ENCODE measurements around the gene ZFAND6.
"Not testable (repeated sequence)": the region's sequence is repeated elsewhere in the genome, so short reads cannot be mapped to it uniquely, and the experiment has no call there.

Gene ZFAND6

DNA sequence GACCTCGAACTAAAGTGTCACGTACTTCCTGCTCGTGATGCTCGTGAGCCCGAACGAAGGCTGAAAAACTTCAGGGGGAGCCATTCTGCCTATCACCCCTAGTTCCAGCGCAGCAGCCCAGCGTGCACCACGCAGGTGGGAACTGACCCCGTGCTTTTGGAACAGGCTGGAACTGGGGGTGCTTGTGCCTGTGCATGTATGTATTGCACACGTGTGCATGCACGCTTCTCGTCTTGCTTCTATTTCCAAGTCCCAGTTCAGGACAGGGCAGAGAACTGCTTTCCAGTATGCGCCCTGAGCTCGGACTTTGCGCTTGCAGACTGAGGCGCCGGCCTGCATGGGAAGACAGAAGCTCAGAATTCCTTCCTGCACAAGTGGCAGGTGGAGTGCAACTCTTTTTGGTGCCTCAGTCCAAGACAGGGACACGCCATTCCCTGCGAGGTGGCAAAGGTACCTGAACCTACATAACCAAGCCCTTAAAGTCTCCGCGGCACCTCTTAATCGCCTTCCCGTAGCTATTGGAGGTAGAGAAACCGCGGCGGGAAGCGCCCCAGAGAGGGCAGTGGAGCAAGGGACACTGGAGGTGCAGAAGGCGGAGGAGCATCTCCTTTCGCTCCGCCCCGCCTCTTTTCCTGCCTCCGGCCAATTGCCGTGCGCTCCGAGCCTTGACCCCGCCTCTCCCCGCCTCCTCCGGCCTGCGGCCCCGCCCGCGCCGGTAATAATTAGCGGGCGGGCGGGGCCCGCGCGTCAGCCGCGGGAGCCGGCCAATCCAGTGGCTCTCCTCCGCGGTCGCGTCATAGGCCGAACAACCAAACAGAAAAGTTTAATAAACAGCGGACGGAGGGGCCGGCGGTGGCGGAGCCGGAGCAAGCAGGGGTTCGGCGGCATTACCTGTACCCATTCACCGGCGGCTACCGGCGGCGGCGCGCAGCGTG lies at the start of gene ZFAND6:
ZFAND6 (plus strand) TSS at position 826 of the 935 bp plus-strand sequence. CDS start 60,669 bp downstream, outside the sequence.
- in situ Hi-C loops (cut with MboI; ENCODE audit: low sequenced_read_pairs) = no loop called here

DNA sequence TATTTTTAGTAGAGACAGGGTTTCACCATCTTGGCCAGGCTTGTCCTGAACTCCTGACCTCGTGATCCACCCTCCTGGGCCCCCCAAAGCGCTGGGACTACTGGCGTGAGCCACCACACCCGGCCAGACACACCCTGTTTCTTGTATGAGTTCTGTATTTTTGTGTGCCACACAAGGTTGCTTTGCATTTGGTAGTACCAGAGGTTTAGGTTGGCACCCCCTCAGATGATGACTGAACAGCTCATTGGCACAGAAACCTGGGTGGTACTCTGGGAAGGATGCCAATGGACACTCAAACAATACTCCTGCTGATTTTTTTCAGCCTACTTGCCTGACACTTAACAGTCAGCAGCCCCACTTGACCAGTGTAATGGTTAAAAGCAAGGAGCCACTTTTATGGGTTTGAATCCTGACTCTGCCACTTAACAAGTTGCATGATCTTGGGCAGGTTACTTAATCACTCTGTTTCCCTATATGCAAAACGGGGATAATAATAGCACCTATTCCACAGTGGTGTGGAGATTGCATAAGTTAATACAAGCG lies 49.3 kb upstream of the ZFAND6 start:
- in situ Hi-C loops (cut with MboI; ENCODE audit: low sequenced_read_pairs) = no loop called here

DNA sequence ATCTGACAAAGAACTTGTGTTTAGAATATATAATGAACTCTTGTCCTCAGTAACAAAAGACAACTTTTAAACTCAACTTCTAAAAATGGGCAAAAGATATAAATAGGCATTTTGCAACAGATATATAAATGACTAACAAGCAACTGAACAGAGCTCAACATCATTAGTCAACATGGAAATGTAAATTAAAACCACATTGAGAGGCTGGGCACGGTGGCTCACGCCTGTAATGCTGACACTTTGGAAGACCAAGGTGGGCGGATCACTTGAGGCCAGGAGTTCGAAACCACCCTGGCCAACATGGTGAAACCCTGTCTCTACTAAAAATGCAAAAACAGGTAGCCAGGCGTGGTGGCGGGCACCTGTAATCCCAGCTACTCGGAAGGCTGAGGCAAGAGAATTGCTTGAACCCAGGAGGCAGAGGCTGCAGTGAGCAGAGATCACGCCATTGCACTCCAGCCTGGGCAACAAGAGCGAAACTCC lies 48.4 kb upstream of the ZFAND6 start:
- in situ Hi-C loops (cut with MboI; ENCODE audit: low sequenced_read_pairs) = not testable (repeated sequence)

DNA sequence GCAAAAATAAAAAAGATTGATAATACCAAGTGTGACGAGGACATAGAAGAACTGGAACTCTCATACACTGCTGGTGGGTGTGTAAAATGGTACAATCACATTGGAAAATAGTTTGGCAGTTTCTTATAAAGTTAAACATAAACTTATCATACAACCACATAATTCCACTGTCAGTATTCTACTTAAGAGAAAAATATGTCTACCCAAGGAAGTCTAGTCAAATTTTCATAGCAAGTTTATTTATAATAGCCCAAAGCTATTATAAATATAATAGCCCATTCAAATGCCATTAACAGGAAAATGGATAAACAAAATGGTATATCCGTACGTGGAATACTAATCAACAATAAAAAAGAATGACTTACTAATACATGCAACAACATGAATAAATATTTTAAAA lies 47.9 kb upstream of the ZFAND6 start:
- in situ Hi-C loops (cut with MboI; ENCODE audit: low sequenced_read_pairs) = no loop called here

DNA sequence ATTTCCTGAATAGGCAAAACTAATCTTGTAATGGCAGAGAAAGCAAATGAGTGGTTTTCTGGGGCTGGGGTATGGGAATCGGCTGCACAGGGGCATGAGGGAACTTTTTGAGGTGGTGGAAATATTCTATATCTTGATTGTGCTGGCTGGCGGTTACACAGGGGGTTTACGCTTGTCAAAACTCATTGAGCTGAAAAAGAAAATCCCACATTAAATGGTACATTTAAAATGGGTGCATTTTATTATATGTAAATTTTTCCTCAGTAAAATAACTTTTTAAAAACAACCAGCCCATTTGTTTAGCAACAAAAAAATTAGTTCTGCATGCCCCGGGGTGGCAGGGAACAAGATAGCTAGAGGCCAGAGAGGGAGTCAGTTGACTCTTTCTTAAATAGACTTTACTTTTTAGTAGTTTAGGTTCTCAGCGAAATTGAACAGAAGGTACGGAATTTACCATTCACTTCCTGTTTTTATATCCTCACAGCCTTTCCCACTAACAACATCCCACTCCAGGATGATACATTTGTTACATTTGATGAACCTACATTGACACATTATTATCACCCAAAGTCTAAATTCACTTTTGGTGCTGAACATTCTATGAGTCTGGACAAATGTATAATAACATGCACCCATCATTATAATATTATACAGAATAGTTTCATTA lies 47.3 kb upstream of the ZFAND6 start:
- in situ Hi-C loops (cut with MboI; ENCODE audit: low sequenced_read_pairs) = no loop called here

DNA sequence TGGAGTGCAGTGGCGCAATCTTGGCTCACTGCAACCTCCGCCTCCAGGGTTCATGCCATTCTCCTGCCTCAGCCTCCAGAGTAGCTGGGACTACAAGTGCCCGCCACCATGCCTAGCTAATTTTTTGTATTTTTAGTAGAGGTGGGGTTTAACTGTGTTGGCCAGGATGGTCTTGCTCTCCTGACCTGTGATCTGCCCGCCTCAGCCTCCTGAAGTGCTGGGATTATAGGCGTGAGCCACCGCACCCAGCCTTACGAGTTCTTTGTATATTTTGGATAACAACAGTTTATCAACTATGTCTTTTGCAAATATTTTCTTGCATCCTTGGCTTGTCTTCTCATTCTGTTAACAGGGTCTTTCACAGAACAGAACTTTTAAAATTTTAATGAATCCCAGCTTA lies 45.3 kb upstream of the ZFAND6 start:
- in situ Hi-C loops (cut with MboI; ENCODE audit: low sequenced_read_pairs) = not testable (repeated sequence)

DNA sequence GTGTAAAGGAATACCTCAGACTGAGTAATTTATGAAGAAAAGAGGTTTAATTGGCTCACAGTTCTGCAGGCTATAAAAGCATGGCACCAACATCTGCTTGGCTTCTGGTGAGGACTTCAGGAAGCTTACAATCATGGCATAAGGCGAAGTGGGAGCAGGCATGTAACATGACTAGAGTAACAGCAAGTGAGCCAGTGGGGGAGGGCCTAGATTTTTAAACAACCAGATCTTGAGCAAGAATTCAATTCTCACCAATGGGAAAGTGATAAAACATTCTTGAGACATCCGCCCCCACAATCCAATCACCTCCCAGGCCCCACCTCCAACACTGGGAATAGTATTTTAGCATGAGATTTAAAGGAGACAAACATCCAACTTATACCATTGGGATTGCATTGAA lies 44.3 kb upstream of the ZFAND6 start:
- in situ Hi-C loops (cut with MboI; ENCODE audit: low sequenced_read_pairs) = no loop called here

DNA sequence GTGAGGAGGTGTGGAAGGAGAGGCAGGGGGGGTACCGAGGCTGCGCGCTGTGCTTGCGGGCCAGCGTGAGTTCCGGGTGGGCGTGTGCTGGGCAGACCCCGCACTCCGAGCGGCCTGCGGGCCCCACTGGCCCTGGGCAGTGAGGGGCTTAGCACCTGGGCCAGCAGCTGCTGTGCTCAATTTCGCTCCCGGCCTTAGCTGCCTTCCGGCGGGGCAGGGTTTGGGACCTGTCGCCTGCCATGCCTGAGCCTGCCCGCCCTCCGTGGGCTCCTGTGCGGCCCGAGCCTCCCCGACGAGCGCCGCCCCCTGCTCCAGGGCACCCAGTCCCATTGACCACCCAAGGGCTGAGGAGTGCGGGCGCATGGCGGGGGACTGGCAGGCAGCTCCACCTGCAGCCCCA lies 43.0 kb upstream of the ZFAND6 start:
- in situ Hi-C loops (cut with MboI; ENCODE audit: low sequenced_read_pairs) = not testable (repeated sequence)

DNA sequence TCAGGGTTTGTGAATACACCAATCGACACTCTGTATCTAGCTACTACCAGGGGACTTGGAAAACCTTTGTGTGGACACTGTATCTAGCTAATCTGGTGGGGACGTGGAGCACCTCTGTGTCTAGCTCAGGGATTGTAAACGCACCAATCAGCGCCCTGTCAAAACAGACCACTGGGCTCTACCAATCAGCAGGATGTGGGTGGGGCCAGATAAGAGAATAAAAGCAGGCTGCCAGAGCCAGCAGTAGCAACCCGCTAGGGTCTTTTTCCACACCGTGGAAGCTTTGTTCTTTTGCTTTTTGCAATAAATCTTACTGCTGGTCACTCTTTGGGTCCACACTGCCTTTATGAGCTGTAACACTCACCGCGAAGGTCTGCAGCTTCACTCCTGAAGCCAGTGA lies 42.3 kb upstream of the ZFAND6 start:
- in situ Hi-C loops (cut with MboI; ENCODE audit: low sequenced_read_pairs) = not testable (repeated sequence)

DNA sequence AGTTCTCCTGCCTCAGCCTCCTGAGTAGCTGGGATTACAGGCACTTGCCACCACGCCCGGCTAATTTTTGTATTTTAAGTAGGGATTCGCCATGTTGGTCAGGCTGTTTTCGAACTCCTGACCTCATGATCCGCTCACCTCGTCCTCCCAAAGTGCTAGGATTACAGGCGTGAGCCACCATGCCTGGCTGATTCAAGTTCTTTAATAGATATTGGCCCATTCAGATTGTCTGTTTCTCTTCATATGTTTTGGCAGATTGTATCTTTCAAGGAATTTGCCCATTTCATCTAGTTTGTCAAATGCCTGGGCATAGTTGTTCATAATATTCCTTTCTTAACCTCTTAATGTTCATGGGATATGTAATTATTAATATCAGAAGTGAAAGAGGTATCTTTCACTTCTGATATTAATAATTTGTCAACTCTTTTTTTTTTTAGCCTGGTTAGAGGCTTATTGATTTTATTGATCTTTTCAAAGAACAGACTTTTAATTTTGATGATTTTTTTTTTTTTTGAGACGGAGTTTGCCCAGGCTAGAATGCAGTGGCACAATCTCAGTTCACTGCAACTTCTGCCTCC lies 40.2 kb upstream of the ZFAND6 start:
- in situ Hi-C loops (cut with MboI; ENCODE audit: low sequenced_read_pairs) = no loop called here

DNA sequence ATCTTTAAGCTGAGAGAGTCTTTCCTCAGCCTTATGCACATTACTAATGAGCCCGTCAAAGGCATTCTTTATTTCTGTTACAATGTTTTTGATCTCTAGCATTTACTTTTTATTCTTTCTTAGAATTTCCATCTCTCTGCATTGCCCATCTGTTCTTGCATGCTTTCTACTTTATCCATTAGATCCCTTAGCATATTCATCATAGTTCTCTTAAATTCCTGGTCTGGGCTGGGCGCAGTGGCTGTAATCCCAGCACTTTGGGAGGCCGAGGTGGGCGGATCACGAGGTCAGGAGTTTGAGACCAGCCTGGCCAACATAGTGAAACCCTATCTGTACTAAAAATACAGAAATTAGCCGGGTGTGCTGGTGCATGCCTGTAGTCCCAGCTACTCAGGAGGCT lies 39.3 kb upstream of the ZFAND6 start:
- in situ Hi-C loops (cut with MboI; ENCODE audit: low sequenced_read_pairs) = not testable (repeated sequence)

DNA sequence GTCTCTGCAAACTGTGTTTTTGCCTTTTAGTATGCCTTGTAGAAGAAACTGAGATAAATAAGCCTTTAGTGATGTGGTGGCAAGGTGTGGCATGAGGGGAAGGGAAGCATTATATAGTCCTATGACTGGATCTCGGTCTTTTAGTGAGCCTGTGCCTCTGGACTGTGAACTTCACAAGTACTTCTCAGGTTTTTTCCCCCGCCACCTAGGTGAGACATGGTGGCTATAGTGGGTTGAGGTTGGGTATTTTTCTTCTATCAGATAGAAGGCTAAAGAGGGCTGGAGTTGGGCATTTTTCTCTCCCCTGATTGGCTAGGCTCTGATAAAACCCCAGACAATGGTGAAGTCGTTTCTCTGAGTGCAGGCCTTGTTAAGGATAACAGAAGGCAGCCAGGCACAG lies 38.7 kb upstream of the ZFAND6 start:
- in situ Hi-C loops (cut with MboI; ENCODE audit: low sequenced_read_pairs) = no loop called here

DNA sequence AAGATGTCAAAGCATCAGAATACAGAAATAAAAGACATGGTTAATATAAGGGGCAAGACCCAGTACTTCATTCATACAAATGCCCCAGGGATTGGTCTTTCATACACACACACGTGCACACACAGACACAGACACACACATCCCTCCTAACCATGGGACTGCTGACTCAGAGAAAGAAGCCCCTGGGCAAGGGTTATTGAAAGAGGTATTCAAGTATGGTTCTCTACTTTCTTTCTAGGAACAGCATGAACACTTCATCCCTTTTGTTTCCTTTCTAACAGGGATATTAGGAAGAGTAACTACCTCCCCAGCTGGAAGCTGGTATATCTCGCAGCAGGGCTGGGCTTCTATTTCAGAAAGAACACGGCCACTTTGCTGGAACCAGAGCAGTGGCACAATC lies 33.2 kb upstream of the ZFAND6 start:
- in situ Hi-C loops (cut with MboI; ENCODE audit: low sequenced_read_pairs) = no loop called here

DNA sequence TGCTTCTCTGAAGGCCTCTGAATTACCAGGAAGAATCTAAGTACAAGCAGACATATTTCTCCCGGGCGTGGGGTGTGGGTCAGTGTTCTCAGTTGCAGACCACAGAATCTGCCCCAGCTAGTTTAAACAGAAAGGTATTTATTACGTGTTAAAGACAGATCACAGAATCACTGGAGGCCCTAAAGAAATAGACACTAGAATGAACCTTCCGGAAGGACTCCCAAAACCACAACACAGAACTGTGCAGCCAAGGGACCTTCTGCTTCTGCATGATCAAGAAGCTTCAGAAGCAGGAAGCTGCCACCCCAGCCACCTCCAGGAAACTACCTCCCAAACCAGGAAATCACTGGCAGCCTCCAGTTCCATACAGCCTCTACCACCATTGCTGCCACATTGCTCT lies 32.7 kb upstream of the ZFAND6 start:
- in situ Hi-C loops (cut with MboI; ENCODE audit: low sequenced_read_pairs) = no loop called here

DNA sequence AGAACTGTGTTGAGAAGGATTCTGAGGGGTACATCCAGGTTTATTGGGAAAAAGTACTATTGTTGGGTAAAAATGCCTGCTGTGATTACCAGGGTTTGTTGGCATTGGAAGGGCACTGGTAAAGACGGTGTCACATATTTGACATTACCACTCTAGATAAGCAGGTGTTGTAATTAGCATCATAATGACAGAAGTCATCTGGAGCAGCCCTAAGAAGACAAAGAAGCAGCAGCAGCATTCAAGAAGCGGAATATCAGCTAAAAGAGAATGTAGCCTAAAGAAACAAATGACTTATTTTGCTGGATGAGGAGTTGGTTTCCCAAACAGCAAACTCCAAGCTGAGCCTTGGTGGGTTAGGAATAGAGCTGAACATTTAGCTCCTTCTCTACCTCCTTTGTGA lies 30.5 kb upstream of the ZFAND6 start:
- in situ Hi-C loops (cut with MboI; ENCODE audit: low sequenced_read_pairs) = no loop called here

DNA sequence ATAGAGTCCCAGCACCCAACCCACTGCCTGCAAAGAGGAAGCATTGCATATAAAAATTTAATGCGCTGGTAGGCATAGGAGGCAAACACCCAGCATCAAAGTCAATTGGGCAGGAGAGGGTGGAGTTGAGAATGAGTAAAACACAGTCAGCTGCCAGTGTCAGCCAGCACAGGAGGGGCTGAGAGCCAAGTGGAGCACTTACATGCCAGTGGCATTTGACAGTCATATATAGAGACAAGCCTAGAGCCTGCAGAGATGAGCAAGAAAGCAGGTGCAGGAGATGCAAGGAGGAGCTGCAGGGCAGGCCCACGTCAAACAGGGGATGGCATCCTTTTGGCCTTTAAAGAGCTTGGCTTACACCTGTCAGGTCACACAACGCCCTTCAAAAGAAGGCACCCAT lies 27.6 kb upstream of the ZFAND6 start:
- in situ Hi-C loops (cut with MboI; ENCODE audit: low sequenced_read_pairs) = no loop called here

DNA sequence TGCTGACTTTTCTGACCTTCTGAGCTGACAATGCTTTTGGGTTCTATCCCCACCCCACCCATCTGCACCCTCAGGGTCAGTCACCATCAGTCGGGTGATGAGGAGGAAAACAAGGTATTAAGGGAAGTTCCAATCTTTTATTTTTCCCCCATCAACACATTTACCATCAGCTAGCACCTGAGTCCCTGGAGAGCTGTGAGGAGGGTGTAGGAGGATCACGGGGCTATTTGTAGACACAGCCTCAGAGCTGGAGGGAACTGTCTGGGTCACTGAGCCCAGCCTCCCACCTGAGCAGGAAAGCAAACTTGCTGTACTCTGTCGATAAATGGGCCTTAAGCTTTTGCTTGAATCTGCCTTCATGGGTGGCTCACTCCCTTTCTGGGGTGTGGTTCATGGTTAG lies 24.8 kb upstream of the ZFAND6 start:
- in situ Hi-C loops (cut with MboI; ENCODE audit: low sequenced_read_pairs) = no loop called here

DNA sequence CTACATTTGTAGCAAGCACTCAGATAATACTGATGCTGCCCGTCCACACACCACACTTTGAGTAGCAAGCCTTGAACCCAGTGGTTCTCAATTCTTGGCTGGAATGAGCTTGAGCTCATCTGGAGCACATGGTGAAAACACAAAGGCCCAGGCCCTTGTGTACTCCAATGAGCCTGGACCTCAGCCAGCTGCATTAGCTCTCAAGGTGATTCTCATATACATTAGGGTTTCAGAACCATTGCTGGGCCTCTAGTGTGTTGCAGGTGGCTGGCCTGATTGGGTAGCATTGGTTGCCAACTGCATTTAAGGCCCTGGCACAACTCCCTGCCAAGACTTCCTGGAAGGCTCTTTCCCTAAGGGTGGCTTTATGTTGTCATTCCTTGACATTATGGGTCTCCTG lies 23.4 kb upstream of the ZFAND6 start:
- in situ Hi-C loops (cut with MboI; ENCODE audit: low sequenced_read_pairs) = no loop called here

DNA sequence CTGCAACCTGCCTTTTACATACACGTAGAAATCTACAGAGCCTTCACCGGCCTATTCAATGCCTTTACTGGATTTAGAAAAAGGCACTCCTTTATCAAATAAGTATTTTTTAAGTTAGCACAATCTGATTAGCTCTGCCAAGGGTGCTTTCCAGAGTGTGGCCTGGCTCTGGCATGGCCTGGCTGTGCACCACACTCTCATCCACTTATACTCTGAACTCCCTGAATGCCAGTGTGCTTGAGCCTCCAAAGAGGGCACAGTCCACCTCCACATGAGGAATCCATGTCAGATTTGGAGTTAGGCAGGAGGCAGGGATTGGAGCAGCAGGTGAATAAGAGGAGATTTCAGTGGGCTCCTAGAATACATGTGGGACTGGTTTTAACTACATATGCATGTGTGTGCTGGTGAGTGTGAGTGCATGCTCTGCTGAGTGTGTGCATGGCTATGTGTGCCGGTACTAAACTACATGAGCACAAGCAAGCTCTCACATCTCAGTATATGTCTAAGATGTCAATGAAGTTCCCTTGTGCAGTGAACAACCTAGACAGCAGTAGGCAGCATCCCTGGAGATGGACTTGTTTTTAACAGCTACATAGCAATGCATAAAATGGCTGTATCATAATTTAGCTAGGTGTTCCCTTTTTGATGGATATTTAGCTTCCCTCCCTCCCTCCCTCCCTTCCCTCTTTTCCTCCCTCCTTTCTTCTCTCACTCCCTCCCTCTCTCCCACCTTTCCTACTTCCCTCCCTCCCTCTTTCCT lies 17.8 kb upstream of the ZFAND6 start:
- in situ Hi-C loops (cut with MboI; ENCODE audit: low sequenced_read_pairs) = no loop called here

DNA sequence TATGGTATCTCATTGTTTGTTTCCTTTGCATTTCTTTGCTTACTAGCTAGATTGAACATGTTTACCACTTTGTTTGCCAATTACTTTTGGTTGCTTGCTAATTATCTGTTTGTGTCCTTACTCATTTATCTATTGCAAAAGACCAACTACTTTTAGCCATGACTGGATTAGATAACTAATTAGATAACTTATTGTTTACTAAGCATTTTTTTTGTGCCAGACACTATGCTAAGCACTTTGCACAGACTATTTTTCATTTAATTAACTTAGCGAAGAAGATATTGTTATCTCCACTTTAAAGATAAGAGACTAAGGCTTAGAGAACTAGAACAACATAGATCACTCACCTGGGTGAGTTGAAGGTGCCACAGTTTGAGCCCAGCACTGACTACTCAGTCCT lies 16.9 kb upstream of the ZFAND6 start:
- in situ Hi-C loops (cut with MboI; ENCODE audit: low sequenced_read_pairs) = no loop called here

DNA sequence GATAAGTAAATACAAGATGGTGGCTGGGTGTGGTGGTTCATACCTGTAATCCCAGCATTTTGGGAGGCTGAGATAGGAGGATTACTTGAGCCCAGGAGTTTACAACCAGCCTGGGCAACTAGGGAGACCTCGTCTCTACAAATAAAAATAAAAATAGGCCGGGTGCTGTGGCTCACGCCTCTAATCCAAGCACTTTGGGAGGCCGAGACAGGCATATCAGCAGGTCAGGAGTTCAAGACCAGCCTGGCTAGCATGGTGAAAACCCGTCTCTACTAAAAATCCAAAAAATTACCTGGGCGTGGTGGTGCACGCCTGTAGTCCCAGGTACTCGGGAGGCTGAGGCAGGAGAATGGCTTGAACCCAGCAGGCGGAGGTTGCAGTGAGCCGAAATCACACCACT lies 14.3 kb upstream of the ZFAND6 start:
- in situ Hi-C loops (cut with MboI; ENCODE audit: low sequenced_read_pairs) = not testable (repeated sequence)

All from hTERT RPE-1 (cell line).